M059J (cell line): Measurements from ENCODE around the gene ZNF200. TPM values are rescaled to one million over a fixed set of nuclear protein-coding genes. Genes with fewer than 3 reads are reported as not detected.
"Not testable (repeated sequence)": the region's sequence is repeated elsewhere in the genome, so short reads cannot be mapped to it uniquely, and the experiment has no call there.

ENCODE experiments used
- DNase-seq: peaks from one replicate; pipeline ENCODE4 v3.0.0-alpha.2; 2012; ENCODE audit warnings: low read depth
- total RNA-seq: library from RNA; depleted of rRNA; stranded (reverse); fragments of >200 nt; shearing (Covaris generic); gene quantifications from 2 replicates; pipeline ENCODE4 v1.2.3, GENCODE V29; 2014; rRNA removed

The ZNF200 gene, protein sequence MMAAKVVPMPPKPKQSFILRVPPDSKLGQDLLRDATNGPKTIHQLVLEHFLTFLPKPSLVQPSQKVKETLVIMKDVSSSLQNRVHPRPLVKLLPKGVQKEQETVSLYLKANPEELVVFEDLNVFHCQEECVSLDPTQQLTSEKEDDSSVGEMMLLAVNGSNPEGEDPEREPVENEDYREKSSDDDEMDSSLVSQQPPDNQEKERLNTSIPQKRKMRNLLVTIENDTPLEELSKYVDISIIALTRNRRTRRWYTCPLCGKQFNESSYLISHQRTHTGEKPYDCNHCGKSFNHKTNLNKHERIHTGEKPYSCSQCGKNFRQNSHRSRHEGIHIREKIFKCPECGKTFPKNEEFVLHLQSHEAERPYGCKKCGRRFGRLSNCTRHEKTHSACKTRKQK
- total RNA-seq, result 10.0 and 17.4 TPM in 2 replicates

- peak; percentile 95 for DNase-seq
Measured at GRCh38 chr16:3234857-3235561, at the start of gene ZNF200. TSS of gene ZNF200 (minus strand) at chr16:3235158. CDS start at chr16:3233755, 1,403 bp downstream.

DNA sequence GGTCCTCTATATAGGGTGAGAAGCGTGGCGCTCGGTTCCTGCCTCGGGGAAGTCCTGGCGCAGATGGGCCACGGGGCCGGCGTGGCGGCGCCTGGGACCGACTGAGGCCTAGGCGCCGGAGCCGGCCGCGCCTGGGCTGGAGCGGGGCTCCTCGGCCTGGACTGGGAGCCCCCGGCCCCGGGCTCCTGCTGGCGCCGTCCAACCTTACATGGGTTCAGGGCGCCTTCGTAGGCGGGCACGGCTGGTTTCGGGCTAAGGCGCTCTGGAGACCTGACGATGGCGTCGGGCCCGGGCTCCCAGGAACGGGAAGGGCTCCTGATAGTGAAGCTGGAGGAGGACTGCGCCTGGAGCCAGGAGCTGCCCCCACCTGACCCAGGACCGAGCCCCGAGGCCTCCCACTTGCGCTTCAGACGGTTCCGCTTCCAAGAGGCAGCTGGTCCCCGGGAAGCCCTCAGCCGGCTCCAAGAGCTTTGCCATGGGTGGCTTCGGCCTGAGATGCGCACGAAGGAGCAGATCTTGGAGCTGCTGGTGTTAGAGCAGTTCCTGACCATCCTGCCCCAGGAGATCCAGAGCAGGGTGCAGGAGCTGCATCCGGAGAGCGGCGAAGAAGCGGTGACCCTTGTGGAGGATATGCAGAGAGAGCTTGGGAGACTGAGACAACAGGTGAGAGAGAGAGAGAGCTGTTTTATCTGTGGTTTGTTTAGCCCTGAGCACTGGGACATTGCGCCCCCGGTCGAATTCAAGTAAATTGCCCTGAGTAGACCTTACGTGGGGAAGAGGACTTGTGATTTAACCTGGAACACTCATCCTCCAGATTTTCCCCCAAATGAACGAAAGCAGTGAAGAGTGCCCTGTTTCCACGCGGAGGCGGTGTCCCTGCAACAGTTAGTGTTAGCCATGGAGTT, 48.8 kb upstream of the ZNF200 start:
- no peak for DNase-seq

GRCh38 chr16:3282730-3283542, 48.0 kb upstream of the ZNF200 start, which contains the start of gene ZNF263:
TSS of gene ZNF263 (plus strand) at chr16:3283491. CDS start at chr16:3283819, 328 bp downstream.
- DNase-seq, result peak; percentile 98

DNA sequence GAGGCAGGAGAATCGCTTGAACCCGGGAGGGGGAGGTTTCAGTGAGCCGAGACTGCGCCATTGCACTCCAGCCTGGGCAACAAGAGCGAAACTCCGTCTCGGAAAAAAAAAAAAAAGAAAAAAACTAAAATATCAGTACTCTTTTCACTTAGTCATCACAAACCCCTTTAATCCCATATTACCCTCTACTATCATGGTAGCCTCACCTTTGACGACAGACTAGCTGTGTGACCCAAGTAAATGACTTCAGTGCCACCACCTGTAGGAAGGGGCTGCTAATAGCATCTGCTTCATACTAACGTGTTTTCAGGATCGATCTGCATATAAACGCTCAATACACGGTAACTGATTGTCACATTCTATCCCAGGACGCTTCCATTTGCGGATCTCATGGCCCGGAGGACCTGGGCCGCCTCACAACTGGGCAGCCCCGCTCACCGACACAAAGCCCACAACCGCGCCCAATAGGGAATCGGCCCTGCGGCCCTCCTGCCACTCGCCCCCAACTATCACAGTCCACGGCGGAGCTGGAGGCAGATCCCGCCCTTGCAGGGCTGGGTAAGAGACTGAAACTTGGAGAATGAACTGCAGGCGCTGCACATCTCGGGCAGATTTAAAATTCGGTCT, 47.3 kb upstream of the ZNF200 start:
- DNase-seq, result peak; percentile 70

- no peak for DNase-seq
Measured at GRCh38 chr16:3281222-3281820, 46.4 kb upstream of the ZNF200 start.

DNA sequence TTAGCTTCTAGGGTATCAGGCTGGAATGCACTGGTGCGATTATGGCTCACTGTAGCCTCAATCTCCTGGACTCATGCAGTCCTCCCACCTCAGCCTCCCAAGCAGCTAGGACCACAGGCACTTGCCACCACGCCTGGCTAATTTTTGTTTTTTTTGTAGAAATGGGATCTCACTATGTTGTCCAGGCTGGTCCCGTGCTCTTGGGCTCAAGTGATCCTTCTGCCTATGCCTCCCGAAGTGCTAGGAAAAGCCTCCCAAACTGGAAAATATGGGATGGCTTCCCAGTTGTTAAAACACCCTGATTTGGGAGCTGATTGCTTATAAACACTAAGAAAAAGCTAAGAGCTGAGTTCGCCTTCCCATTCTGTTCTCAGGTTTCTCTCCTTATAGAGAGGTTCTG, 41.7 kb upstream of the ZNF200 start:
- DNase-seq, result no peak

DNA sequence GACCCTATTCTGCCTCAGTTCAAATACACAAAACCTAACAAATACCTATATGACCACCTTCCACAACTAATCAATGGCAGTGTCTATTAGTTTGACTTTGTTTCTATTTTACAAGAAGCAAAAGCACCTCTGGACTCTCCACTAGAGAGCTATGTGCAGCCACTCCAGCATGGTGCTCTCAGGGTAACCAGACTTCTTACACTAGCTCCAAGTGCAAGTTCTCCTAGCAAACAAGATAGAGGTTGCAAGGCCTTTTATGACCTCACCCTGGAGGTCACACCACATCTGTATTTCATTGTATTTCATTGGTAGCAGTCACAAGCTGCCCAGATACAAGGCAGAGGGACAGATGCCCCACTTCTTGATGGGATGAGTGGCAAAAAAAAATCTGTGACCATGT, 40.0 kb upstream of the ZNF200 start:
- DNase-seq, result no peak

GRCh38 chr16:3274490-3274889, 39.5 kb upstream of the ZNF200 start:
- DNase-seq, result peak; percentile 64

DNA sequence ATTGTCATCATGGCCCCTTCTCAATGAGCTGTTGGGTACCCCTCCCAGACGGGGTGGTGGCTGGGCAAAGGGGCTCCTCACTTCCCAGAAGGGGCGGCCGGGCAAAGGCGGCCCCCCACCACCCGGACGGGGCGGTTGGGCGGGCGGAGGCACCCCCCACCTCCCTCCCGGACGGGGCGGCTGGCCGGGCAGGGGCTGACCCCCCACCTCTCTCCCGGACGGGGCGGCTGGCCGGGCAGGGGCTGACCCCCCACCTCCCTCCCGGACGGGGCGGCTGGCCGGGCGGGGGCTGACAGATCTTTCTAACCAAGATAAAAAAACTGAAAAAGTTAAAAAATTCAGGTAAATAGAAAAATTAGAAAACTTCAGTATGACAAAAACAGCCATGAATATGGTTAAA, 36.3 kb upstream of the ZNF200 start:
- DNase-seq, result not testable (repeated sequence)

- DNase-seq, result not testable (repeated sequence)
Measured at GRCh38 chr16:3270718-3271117, 35.8 kb upstream of the ZNF200 start.

GRCh38 chr16:3268294-3268693, 33.3 kb upstream of the ZNF200 start:
- DNase-seq, result no peak

DNA sequence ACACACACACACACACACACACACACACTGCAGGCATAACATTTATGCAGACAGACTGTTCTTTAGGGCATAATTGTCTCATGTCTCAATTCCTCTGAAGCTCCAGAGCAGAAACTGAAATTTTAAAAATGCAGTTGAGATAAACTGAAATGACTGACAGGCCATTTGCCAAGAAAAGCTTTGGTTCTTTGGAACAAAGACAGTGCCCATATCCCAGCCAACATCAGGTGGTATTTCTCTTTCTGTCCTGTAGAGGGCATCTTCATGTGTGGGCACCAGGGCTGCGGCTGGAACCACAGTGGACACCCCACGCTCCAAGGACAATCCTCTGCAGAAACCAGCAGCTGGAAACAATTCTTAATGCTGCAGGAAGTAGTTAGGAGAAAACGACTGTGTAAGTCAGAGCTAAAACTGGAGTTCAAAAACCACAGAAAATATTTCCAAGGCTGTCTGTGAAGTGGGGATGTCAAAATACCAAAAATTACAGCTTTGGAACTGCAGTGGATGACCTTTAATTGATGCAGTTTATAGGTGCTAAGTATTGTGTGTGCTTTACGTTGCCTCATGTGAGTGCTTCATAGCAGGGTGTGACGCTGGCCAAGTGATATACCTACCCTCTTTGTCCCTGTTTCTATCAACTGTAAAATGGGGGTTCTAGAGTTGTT, 32.0 kb upstream of the ZNF200 start:
- peak; percentile 43 for DNase-seq

- DNase-seq, result peak; percentile 98
Measured at GRCh38 chr16:3264137-3265036, 29.4 kb upstream of the ZNF200 start.

GRCh38 chr16:3262517-3262916, 27.6 kb upstream of the ZNF200 start:
- DNase-seq, result no peak

DNA sequence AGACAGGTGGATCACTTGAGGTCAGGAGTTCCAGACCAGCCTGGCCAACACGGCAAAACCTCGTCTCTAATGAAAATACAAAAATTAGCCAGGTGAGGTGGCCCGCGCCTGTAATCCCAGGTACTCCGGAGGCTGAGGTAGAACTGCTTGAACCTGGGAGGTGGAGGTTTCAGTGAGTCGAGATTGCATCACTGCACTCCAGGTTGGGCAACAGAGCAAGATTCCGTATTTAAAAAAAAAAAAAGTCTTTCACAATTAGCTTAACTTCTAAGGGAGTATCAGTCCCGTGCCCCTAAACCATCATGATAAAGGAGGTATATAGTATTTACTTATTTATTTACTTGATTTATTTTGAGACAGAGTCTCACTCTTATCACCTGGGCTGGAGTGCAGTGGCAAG, 24.9 kb upstream of the ZNF200 start:
- DNase-seq, result no peak

- peak; percentile 81 for DNase-seq
Measured at GRCh38 chr16:3256866-3257465, 22.0 kb upstream of the ZNF200 start.

DNA sequence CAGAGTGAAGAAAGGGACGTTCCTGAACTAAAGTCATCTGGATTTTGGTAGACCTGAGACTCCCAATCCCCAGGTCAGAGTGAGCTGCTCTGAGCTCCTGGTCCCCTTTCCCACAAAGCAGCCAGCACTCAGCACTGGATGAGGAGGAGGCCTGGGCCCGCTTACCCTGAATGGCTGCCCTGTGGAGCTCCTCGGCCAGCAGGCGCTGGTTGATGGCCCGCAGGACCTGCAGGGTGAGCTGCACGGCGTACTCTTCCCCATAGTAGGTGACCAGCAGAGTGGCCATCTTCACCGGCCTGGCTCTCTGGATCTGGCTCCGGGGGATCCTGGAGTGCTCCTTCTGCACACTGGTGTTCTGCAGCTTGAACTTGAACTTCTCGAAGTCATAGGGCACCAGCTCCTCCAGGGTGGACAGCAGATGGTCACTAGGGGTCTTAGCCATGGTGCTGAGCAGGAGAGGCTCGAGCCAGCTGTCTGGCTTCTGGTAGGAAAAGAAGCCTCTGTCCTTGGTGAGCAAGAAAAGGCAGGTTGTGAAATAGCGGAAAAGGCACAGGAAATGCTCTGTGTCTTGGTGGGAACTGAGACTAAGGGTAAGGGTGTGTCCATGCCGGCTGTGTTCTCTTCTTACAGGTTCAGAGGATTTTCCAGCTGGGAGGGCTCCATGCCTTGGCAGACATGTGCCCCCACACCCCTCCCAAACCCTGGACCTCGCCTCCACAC, 21.3 kb upstream of the ZNF200 start, which contains the start of gene MEFV:
TSS of gene MEFV (minus strand) at position 488 of the 720 bp plus-strand sequence. CDS start at position 442, 46 bp downstream.
- peak; percentile 22 for DNase-seq
